SK-N-SH (cell line): Measurements from ENCODE around the gene GFPT1. TPM values are rescaled to one million over a fixed set of nuclear protein-coding genes. Genes with fewer than 3 reads are reported as not detected.
"Not testable (repeated sequence)": the region's sequence is repeated elsewhere in the genome, so short reads cannot be mapped to it uniquely, and the experiment has no call there.

Source experiments
- CTCF ChIA-PET: fragments of 300-600, 350-600 bp; formaldehyde crosslinking; extraction: SDS; loops from one replicate; lab custom pipeline; 2021; lab: Yijun Ruan, JAX
- POLR2A ChIA-PET: fragments of 350-600 bp; sonication (Branson Sonifier 250); formaldehyde crosslinking; extraction: SDS; loops from one replicate; lab custom pipeline; 2020; ENCODE audit warnings: antibody characterized with exemption, inconsistent platforms; lab: Yijun Ruan, JAX
- DNase-seq: peaks from one replicate; pipeline ENCODE4 v3.0.0; 2012
- H2AFZ ChIP-seq: fragments of 200-600 bp; sonication (generic); 2 replicates; pipeline ENCODE4 v1.8.1; 2016; ENCODE audit warnings: antibody characterized with exemption, mild to moderate bottlenecking, low read depth
- H3F3A ChIP-seq: fragments of 200-600 bp; sonication (generic); replicated peaks from 2 replicates; pipeline ENCODE3; 2016; ENCODE audit warnings: antibody characterized with exemption, mild to moderate bottlenecking; ENCODE audit not compliant: insufficient read depth
- H3K27ac ChIP-seq, 2 experiments: fragments of 200-500 bp in 1 of 2; fragments of 200-600 bp in 1 of 2; sonication (Bioruptor generic) in 1 of 2; sonication (generic), shearing (Covaris generic) in 1 of 2; 2 replicates each; pipeline versions ENCODE4 v1.5.1 to v1.6.1; 2014 to 2016; ENCODE audit warnings: low read depth in 2 of 2, inconsistent platforms in 1 of 2, low read length in 1 of 2, mild to moderate bottlenecking in 1 of 2, mixed read lengths in 1 of 2
- H3K27me3 ChIP-seq: fragments of 200-600 bp; sonication (generic), shearing (Covaris generic); 2 replicates; pipeline ENCODE4 v1.6.1; 2016; ENCODE audit warnings: mixed run types; ENCODE audit not compliant: insufficient read depth
- H3K36me3 ChIP-seq, 2 experiments: fragments of 200-500 bp in 1 of 2; fragments of 200-600 bp in 1 of 2; sonication (Bioruptor generic) in 1 of 2; sonication (generic) in 1 of 2; replicated peaks in 1 of 2; 2 replicates each; pipeline versions ENCODE3 to v1.5.1; 2014 to 2016; ENCODE audit warnings: low read length in 1 of 2, mild to moderate bottlenecking in 1 of 2; ENCODE audit not compliant: insufficient read depth in 2 of 2, control insufficient read depth in 1 of 2
- H3K4me1 ChIP-seq, 2 experiments: fragments of 200-500 bp in 1 of 2; fragments of 200-600 bp in 1 of 2; sonication (Bioruptor generic) in 1 of 2; sonication (generic), shearing (Covaris generic) in 1 of 2; 2 replicates each; pipeline versions ENCODE4 v1.5.1 to v1.6.1; 2014 to 2016; ENCODE audit warnings: low read depth in 1 of 2, low read length in 1 of 2, mixed run types in 1 of 2; ENCODE audit not compliant: insufficient read depth in 2 of 2, control insufficient read depth in 1 of 2
- H3K4me2 ChIP-seq: fragments of 200-600 bp; sonication (generic), shearing (Covaris generic); 2 replicates; pipeline ENCODE4 v1.6.1; 2017; ENCODE audit warnings: mixed run types
- H3K4me3 ChIP-seq, 2 experiments: fragments of 200-500 bp in 1 of 2; fragments of 200-600 bp in 1 of 2; sonication (Bioruptor generic) in 1 of 2; sonication (generic), shearing (Covaris generic) in 1 of 2; 2 replicates each; pipeline versions ENCODE4 v1.5.1 to v1.8.1; 2014 to 2016; ENCODE audit warnings: low read depth in 2 of 2, inconsistent platforms in 1 of 2, low read length in 1 of 2, mild to moderate bottlenecking in 1 of 2, mixed read lengths in 1 of 2, moderate library complexity in 1 of 2
- H3K79me2 ChIP-seq: fragments of 200-600 bp; sonication (generic); 2 replicates; pipeline ENCODE4 v1.8.1; 2017; ENCODE audit warnings: mild to moderate bottlenecking; ENCODE audit not compliant: insufficient read depth
- H3K9ac ChIP-seq: fragments of 200-600 bp; sonication (generic); 2 replicates; pipeline ENCODE4 v1.6.1; 2017; ENCODE audit warnings: mixed run types
- H3K9me2 ChIP-seq: fragments of 200-600 bp; sonication (generic); 2 replicates; pipeline ENCODE4 v1.6.1; 2017; ENCODE audit warnings: mixed run types
- H3K9me3 ChIP-seq: fragments of 200-600 bp; sonication (generic); 2 replicates; pipeline ENCODE4 v1.6.1; 2017; ENCODE audit warnings: mixed run types, mild to moderate bottlenecking, moderate library complexity
- H4K20me1 ChIP-seq: fragments of 200-600 bp; sonication (generic); 2 replicates; pipeline ENCODE4 v1.6.1; 2017; ENCODE audit warnings: mild to moderate bottlenecking, mixed run types; ENCODE audit not compliant: insufficient read depth
- CTCF ChIP-seq: fragments of 200-600 bp; sonication (generic); IDR thresholded peaks from 2 replicates; pipeline ENCODE4 v1.6.1; 2017; ENCODE audit warnings: antibody characterized with exemption, mild to moderate bottlenecking, moderate library complexity
- FOXJ3 ChIP-seq: sonication (generic); formaldehyde crosslinking; IDR thresholded peaks from 2 replicates; pipeline ENCODE4 v1.5.1; 2020; ENCODE audit warnings: mild to moderate bottlenecking, missing genetic modification reagents
- GABPA ChIP-seq: IDR thresholded peaks from 2 replicates; pipeline ENCODE4 v1.4.0; 2012; ENCODE audit warnings: low read depth, mild to moderate bottlenecking
- IRF3 ChIP-seq: fragments of 150-350 bp; IDR thresholded peaks from 2 replicates; pipeline ENCODE4 v1.6.1; 2016; ENCODE audit warnings: mild to moderate bottlenecking, low read depth, low read length
- NFIC ChIP-seq: IDR thresholded peaks from 2 replicates; pipeline ENCODE4 v1.4.0; 2012; ENCODE audit warnings: borderline replicate concordance
- SMC3 ChIP-seq: IDR thresholded peaks from 2 replicates; pipeline ENCODE4 v1.6.1; 2012; ENCODE audit warnings: low read depth, low read length, improper control_type of control experiment
- TCF12 ChIP-seq: IDR thresholded peaks from 2 replicates; pipeline ENCODE4 v1.4.0; 2012
- WGBS: methylation state at CpG from one replicate; pipeline ENCODE4 v1.1.6; 2017; ENCODE audit warnings: low lambda C conversion rate; 5-methylcytosine and 5-hydroxymethylcytosine counted together
- polyA plus RNA-seq, 3 experiments: library from polyadenylated mRNA; depleted of rRNA; stranded (reverse); fragments of >200 nt; gene quantifications; 2 replicates each; pipeline ENCODE4 v1.2.3, GENCODE V29; 2012
- TF ChIP-seq, protein P1 (sequence below): IDR thresholded peaks from 2 replicates; pipeline ENCODE4 v1.4.0; 2012; ENCODE audit warnings: low read depth, borderline replicate concordance

The GFPT1 gene
- polyA plus RNA-seq, 1 of the 3 experiments (the other 2 are of a cell fraction) = 6.0 TPM

DNA sequence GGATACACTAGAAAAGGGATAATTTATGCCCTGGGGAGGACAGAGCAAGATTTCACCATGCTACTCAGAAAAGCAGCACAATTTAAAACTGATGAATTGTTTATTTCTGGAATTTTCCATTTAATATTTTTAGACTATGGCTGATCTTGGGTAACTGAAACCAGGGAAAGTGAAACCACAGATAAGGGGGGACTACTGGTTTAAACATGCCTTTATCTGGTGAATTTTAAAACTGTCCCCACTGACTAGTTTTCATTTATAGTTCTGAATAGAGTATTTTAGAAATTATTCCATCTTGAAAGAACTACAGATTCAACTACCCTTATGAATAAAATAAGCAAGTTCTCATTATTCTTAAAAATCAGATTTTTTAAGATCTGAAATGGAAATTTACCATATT is 35.2 kb upstream of the GFPT1 start:
- ChIA-PET CTCF (no interaction called here), POLR2A (no interaction called here)
- Histone ChIP-seq H3F3A (peaks cover 6% of the 10 kb centered on the region), H3K4me2 (no peak overlapping the region), H3K9me2 (no peaks in the 10 kb centered on the region), H3K9me3 (no peaks in the 10 kb centered on the region), H3K9ac (no peak overlapping the region), H4K20me1 (no peaks in the 10 kb centered on the region), H3K27me3 (no peaks in the 10 kb centered on the region), H3K4me3 (no peak overlapping the region), H3K4me1 (no peaks in the 10 kb centered on the region), H3K36me3 (peaks cover 0 to 39% of the 10 kb centered on the region in 2 experiments), H3K79me2 (peaks cover 4% of the 10 kb centered on the region), H3K27ac (no peak overlapping the region), H2AFZ (no peak overlapping the region)
- TF ChIP-seq, protein P1, sequence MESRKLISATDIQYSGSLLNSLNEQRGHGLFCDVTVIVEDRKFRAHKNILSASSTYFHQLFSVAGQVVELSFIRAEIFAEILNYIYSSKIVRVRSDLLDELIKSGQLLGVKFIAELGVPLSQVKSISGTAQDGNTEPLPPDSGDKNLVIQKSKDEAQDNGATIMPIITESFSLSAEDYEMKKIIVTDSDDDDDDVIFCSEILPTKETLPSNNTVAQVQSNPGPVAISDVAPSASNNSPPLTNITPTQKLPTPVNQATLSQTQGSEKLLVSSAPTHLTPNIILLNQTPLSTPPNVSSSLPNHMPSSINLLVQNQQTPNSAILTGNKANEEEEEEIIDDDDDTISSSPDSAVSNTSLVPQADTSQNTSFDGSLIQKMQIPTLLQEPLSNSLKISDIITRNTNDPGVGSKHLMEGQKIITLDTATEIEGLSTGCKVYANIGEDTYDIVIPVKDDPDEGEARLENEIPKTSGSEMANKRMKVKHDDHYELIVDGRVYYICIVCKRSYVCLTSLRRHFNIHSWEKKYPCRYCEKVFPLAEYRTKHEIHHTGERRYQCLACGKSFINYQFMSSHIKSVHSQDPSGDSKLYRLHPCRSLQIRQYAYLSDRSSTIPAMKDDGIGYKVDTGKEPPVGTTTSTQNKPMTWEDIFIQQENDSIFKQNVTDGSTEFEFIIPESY = no peak
- TF ChIP-seq IRF3 = no peak
- TF ChIP-seq NFIC = no peak
- TF ChIP-seq GABPA = no peak
- no peak for TF ChIP-seq FOXJ3 (CRISPR knock-in tag)
- no peak for TF ChIP-seq CTCF
- TF ChIP-seq SMC3 = no peak
- TF ChIP-seq TCF12 = no peak
- DNase-seq = no peak

DNA sequence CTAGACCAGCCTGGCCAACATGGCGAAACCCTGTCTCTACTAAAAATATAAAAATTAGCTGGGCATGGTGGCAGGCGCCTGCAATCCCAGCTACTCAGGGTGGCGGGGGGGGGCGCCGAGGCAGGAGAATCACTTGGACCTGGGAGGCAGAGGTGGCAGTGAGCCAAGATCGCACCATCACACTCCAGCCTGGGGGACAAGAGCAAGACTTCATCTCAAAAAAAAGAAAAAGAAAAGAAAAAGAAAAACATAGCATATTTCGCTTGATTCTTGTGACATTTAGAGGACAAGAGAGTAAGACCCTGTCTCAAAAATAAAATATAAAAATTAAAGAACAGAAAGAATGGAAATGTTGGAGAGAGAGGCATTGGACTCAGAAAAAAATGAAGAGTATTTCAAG is 32.1 kb upstream of the GFPT1 start:
- DNase-seq, H3K4me3 ChIP-seq, H3K9ac ChIP-seq, H3K27ac ChIP-seq, POLR2A ChIA-PET, H3K9me3 ChIP-seq, H3K4me1 ChIP-seq, H3K4me2 ChIP-seq, H3F3A ChIP-seq, H2AFZ ChIP-seq, H3K27me3 ChIP-seq, H4K20me1 ChIP-seq, H3K79me2 ChIP-seq, H3K9me2 ChIP-seq: not testable (repeated sequence)
- peaks cover 8 to 48% of the 10 kb centered on the region in 2 experiments for H3K36me3 ChIP-seq
- CTCF ChIA-PET = interaction anchor here (0.7 kb wide), 1 partner anchor 511 kb away, joined by 3 read pairs; no protein-coding TSS in a partner anchor
- WGBS = 83% methylated on average over 7 of the region's 7 CpGs
